Measurements from ENCODE around the gene PRB3. TPM values are rescaled to one million over a fixed set of nuclear protein-coding genes. Genes with fewer than 3 reads are reported as not detected.

The PRB3 gene
- not detected in 2 replicates for total RNA-seq (ENCODE audit: low replicate concordance)

DNA sequence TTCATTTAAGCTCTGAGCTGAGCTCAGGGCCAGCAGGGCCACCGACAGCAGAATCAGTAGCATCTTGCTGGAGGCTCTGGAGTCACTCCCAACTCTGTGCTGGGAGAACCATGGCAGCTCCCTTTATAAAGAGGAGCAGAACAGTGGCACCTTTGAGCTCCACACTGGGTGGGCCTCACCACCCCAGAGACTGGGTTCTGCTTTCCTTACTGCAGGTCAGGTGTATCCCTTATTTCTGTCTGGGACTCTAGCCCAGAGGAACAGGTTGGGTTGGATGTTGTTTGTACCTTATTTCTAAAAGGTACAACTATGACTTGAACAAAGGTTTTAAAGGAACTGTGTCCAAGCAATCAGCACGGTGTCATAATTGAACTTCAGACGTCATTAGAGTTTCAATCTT is at the start of gene PRB3:
TSS of gene PRB3 (minus strand) at position 101 of the 400 bp plus-strand sequence. CDS start at position 63, 38 bp downstream.

DNA sequence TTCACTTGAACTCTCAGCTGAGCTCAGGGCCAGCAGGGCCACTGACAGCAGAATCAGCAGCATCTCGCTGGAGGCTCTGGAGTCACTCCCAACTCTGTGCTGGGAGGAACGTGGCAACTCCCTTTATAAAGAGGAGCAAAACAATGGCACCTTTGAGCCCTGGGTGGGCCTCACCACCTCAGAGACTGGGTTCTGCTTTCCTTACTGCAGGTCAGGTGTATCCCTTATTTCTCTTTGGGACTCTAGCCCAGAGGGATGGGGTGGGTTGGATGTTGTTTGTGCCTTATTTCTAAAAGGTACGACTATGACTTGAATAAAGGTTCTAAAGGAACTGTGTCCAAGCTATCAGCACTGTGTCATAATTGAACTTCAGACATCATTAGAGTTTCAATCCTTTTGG is 40.8 kb upstream of the PRB3 start, which contains the start of gene PRB4:
TSS of gene PRB4 (minus strand) at position 101 of the 400 bp plus-strand sequence. CDS start at position 63, 38 bp downstream.

Other genes starting within 250 kb of the PRB3 start
- 4.1 and 4.3 TPM in 2 replicates for gene TAS2R19, start 247.1 kb downstream of the PRB3 start, total RNA-seq (ENCODE audit: low replicate concordance)
- 1.2 and 2.3 TPM in 2 replicates for gene TAS2R31, start 238.3 kb downstream of the PRB3 start, total RNA-seq (ENCODE audit: low replicate concordance)
- 0.82 and 1.9 TPM in 2 replicates for gene TAS2R46, start 207.4 kb downstream of the PRB3 start, total RNA-seq (ENCODE audit: low replicate concordance)
- gene TAS2R43, start 177.4 kb downstream of the PRB3 start, total RNA-seq (ENCODE audit: low replicate concordance): 0.70 TPM in 1 of 2 replicates, not detected in the other
- 2.0 and 3.0 TPM in 2 replicates for gene TAS2R30, start 135.1 kb downstream of the PRB3 start, total RNA-seq (ENCODE audit: low replicate concordance)
- 2.3 and 5.3 TPM in 2 replicates for gene SMIM10L1, start 98.5 kb downstream of the PRB3 start, total RNA-seq (ENCODE audit: low replicate concordance)
- not detected in 2 replicates for gene TAS2R42, start 82.8 kb downstream of the PRB3 start, total RNA-seq (ENCODE audit: low replicate concordance)
- gene PRB4, start 40.7 kb upstream of the PRB3 start, total RNA-seq (ENCODE audit: low replicate concordance): not detected in 2 replicates
- gene PRB2, start 125.9 kb upstream of the PRB3 start, total RNA-seq (ENCODE audit: low replicate concordance): not detected in 2 replicates